GM18511 (cell line): ENCODE results near the gene GPR101.
"Not testable (repeated sequence)": the region's sequence is repeated elsewhere in the genome, so short reads cannot be mapped to it uniquely, and the experiment has no call there.

Experiments
- ATAC-seq: cut with Tn5 transposase; IDR thresholded peaks from one replicate; pipeline ENCODE4 v1.9.1; 2021; ENCODE audit warnings: mild to moderate bottlenecking, moderate library complexity; ENCODE audit not compliant: unreplicated experiment

The GPR101 gene

DNA sequence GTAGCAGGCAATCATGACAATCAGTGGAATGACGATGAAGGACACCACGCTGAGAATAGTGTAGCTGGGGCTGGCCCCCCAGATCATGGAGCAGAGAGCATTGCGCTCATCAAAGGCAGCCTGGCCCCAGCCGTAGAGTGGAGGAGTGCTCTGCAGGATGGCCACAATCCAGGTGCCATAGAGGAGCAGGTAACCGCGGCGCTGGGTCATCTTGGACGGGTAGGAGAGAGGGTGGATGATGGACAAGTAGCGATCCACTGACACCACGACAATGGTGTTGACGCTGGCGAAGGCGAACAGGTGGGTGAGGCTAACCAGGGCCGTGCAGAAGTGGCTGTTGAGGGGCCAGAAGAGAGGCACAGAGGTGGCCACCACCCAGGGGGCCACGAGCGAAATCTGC lies 2.8 kb downstream of the GPR101 start:
- ATAC-seq = no peak

DNA sequence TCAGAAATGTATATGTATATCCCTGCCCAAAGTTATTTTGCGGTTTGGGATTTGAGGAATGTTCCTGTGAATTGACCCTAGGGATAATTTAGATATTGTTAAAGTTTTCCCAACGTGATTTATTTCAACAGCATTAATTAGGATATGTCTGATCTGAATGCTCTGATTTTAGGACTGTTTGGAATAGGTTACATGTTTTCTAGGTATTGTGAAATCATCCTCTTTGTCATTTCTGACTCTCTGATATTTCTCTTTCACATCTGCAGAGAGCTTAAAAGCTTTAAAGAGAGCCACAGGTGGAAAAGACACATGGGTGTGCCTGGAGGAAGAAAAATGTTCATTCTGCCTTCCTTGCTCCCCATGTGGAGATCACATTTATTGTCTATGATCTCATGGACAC lies 5.1 kb downstream of the GPR101 start:
- ATAC-seq = no peak

DNA sequence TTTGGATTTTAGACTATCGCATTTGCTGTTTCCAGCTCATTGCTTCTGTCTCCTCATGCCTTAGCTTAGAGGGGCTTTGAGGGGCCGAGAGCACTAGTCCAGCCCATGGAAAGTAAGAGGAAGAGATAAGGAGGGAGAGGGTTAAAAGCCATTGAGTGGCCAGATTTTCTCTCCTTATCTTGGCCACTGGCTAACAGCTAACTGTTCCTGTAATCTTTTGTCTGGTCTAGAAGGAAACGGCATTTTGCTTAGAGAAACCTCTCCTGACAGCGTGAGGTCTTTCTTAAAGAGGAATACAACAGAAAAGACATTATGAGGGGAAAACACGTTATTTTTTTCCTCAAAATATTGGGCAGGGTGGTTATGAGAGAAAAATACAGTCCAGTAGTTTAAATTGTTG lies 7.9 kb downstream of the GPR101 start:
- no peak for ATAC-seq

DNA sequence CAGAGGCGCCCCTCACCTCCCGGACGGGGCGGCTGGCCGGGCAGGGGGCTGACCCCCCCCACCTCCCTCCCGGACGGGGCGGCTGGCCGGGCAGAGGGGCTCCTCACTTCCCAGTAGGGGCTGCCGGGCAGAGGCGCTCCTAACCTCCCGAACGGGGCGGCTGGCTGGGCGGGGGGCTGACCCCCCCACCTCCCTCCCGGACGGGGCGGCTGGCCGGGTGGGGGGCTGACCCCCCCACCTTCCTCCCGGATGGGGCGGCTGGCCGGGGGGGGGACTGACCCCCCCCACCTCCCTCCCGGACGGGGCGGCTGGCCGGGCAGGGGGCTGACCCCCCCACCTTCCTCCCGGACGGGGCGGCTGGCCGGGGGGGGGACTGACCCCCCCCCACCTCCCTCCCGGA lies 33.6 kb downstream of the GPR101 start:
- not testable (repeated sequence) for ATAC-seq

DNA sequence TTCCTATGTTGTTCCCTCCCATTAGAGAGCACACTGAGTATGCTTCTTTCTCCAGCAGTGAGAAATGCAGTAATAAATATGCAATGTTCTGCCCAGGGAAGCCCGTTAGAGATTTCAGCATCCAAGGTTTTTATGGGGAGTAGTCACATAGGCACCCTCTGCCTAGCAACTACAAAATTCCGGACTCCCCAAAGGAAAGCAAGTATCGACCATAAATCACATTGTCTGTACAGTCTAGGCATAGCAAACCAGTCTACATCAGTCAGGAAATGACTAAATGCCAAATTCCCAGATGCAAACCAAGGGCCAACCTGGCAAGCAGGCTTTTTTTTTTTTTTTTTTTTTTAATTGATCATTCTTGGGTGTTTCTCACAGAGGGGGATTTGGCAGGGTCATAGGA lies 34.8 kb downstream of the GPR101 start:
- no peak for ATAC-seq
